IMR-90 (cell line): ENCODE measurements around the gene ARHGEF10L. TPM values are rescaled to one million over a fixed set of nuclear protein-coding genes. Genes with fewer than 3 reads are reported as not detected.

Experiments
- ATAC-seq: fragments of 200-7000 bp; cut with Tn5 transposase; 2 replicates; pipeline ENCODE4 v1.9.1; 2020; ENCODE audit warnings: low read depth, mild to moderate bottlenecking, moderate library complexity
- BruUV-seq: library from RNA; stranded (reverse); fragments of 400-500 nt; replicated peaks from 2 replicates; lab custom pipeline; 2021; lab: Mats Ljungman, UMichigan
- CTCF ChIA-PET: fragments of 300-600 bp; formaldehyde crosslinking; extraction: SDS; loops from one replicate; lab custom pipeline; 2021; ENCODE audit warnings: antibody characterized with exemption; lab: Yijun Ruan, JAX
- POLR2A ChIA-PET: fragments of 300-600 bp; sonication (Branson Sonifier 250); formaldehyde crosslinking; loops from one replicate; lab custom pipeline; 2022; ENCODE audit warnings: antibody characterized with exemption; ENCODE audit not compliant: unreplicated experiment; lab: Charles Lee
- DNase-seq: peaks from one replicate; pipeline ENCODE4 v3.0.0; 2013
- H2AFZ ChIP-seq: replicated peaks from 2 replicates; pipeline ENCODE3; 2013; ENCODE audit warnings: low read length, mild to moderate bottlenecking; ENCODE audit not compliant: poor library complexity
- H2AK5ac ChIP-seq: 2 replicates; pipeline ENCODE4 v1.6.1; 2013; ENCODE audit warnings: low read depth, low read length, inconsistent platforms
- H2AK9ac ChIP-seq: replicated peaks from 2 replicates; pipeline ENCODE3; 2013; ENCODE audit warnings: mild to moderate bottlenecking, low read depth, low read length, moderate library complexity; ENCODE audit not compliant: poor library complexity
- H2BK120ac ChIP-seq: 2 replicates; pipeline ENCODE4 v1.6.1; 2013; ENCODE audit warnings: low read depth, low read length, inconsistent platforms
- H2BK15ac ChIP-seq: 3 replicates; pipeline ENCODE4 v1.6.1; 2013; ENCODE audit warnings: low read depth, low read length, inconsistent platforms
- H2BK20ac ChIP-seq: 2 replicates; pipeline ENCODE4 v1.6.1; 2013; ENCODE audit warnings: low read depth, mild to moderate bottlenecking, inconsistent platforms, low read length, moderate library complexity
- H2BK5ac ChIP-seq: 2 replicates; pipeline ENCODE4 v1.6.1; 2013; ENCODE audit warnings: mild to moderate bottlenecking, low read depth, low read length, inconsistent platforms; ENCODE audit not compliant: poor library complexity, severe bottlenecking
- H3K14ac ChIP-seq: replicated peaks from 2 replicates; pipeline ENCODE4 v1.6.1; 2013; ENCODE audit warnings: low read depth, low read length, inconsistent platforms
- H3K18ac ChIP-seq: 2 replicates; pipeline ENCODE4 v1.6.1; 2013; ENCODE audit warnings: low read depth, low read length, control low read depth
- H3K23ac ChIP-seq: 2 replicates; pipeline ENCODE4 v1.6.1; 2013; ENCODE audit warnings: low read depth, low read length, inconsistent platforms
- H3K27ac ChIP-seq: 2 replicates; pipeline ENCODE4 v1.5.1; 2013; ENCODE audit warnings: mild to moderate bottlenecking, control low read depth, low read length; ENCODE audit not compliant: insufficient read depth
- H3K27me3 ChIP-seq: 2 replicates; pipeline ENCODE4 v1.6.1; 2013; ENCODE audit warnings: low read length; ENCODE audit not compliant: control insufficient read depth, insufficient read depth
- H3K36me3 ChIP-seq: 2 replicates; pipeline ENCODE4 v1.6.1; 2013; ENCODE audit warnings: low read length, mixed read lengths; ENCODE audit not compliant: control insufficient read depth, insufficient read depth
- H3K4ac ChIP-seq: 2 replicates; pipeline ENCODE4 v1.6.1; 2013; ENCODE audit warnings: low read depth, low read length, inconsistent platforms
- H3K4me1 ChIP-seq: 2 replicates; pipeline ENCODE4 v1.6.1; 2013; ENCODE audit warnings: low read length, mixed read lengths; ENCODE audit not compliant: control insufficient read depth, insufficient read depth
- H3K4me2 ChIP-seq: 2 replicates; pipeline ENCODE4 v1.6.1; 2013; ENCODE audit warnings: low read depth, mild to moderate bottlenecking, control low read depth, low read length, moderate library complexity
- H3K4me3 ChIP-seq: 2 replicates; pipeline ENCODE4 v1.5.1; 2013; ENCODE audit warnings: low read depth, mild to moderate bottlenecking, control low read depth, low read length, moderate library complexity; ENCODE audit not compliant: insufficient read depth
- H3K56ac ChIP-seq: 2 replicates; pipeline ENCODE4 v1.6.1; 2013; ENCODE audit warnings: low read length, inconsistent platforms; ENCODE audit not compliant: insufficient read depth; ENCODE audit errors: extremely low read depth
- H3K79me1 ChIP-seq, 2 experiments: 2 replicates each; pipeline ENCODE4 v1.6.1; 2013; ENCODE audit warnings: low read length in 2 of 2, inconsistent platforms in 1 of 2, low read depth in 1 of 2
- H3K9ac ChIP-seq: 2 replicates; pipeline ENCODE4 v1.6.1; 2013; ENCODE audit warnings: low read depth, low read length, control low read depth
- H3K9me1 ChIP-seq: 2 replicates; pipeline ENCODE4 v1.6.1; 2013; ENCODE audit warnings: low read length, inconsistent platforms; ENCODE audit not compliant: insufficient read depth
- H3K9me3 ChIP-seq: 2 replicates; pipeline ENCODE4 v1.6.1; 2013; ENCODE audit warnings: low read length; ENCODE audit not compliant: control insufficient read depth, insufficient read depth
- H4K20me1 ChIP-seq: 2 replicates; pipeline ENCODE4 v1.6.1; 2013; ENCODE audit warnings: low read length, inconsistent platforms; ENCODE audit not compliant: insufficient read depth
- H4K5ac ChIP-seq: 2 replicates; pipeline ENCODE4 v1.6.1; 2013; ENCODE audit warnings: mild to moderate bottlenecking, low read depth, low read length, control low read depth
- H4K8ac ChIP-seq, 2 experiments: 2 replicates each; pipeline ENCODE4 v1.6.1; 2013; ENCODE audit warnings: low read depth in 2 of 2, low read length in 2 of 2, control low read depth in 1 of 2, inconsistent platforms in 1 of 2
- H4K91ac ChIP-seq: 2 replicates; pipeline ENCODE4 v1.6.1; 2013; ENCODE audit warnings: low read depth, low read length, inconsistent platforms; ENCODE audit not compliant: insufficient read depth
- FOS ChIP-seq: fragments of 150-350 bp; IDR thresholded peaks from 2 replicates; pipeline ENCODE4 v1.6.1; 2016; ENCODE audit warnings: low read depth, low read length
- MAZ ChIP-seq: IDR thresholded peaks from 2 replicates; pipeline ENCODE4 v1.6.1; 2012; ENCODE audit warnings: low read depth, mild to moderate bottlenecking, low read length, improper control_type of control experiment, moderate library complexity, borderline replicate concordance
- MXI1 ChIP-seq: IDR thresholded peaks from 2 replicates; pipeline ENCODE4 v1.6.1; 2012; ENCODE audit warnings: low read depth, mild to moderate bottlenecking, low read length, moderate library complexity, borderline replicate concordance
- POLR2A ChIP-seq: IDR thresholded peaks from 2 replicates; pipeline ENCODE4 v1.6.1; 2012; ENCODE audit warnings: mild to moderate bottlenecking, low read depth, low read length
- RFX5 ChIP-seq: IDR thresholded peaks from 2 replicates; pipeline ENCODE4 v1.8.0; 2012; ENCODE audit warnings: low read depth, mild to moderate bottlenecking, low read length, moderate library complexity
- WGBS, 2 experiments: methylation state at CpG; one replicate each; pipeline versions ENCODE4 v1.1.5 to v1.1.7; 2013; ENCODE audit warnings: missing lambda C conversion rate in 2 of 2; ENCODE audit not compliant: insufficient read length in 1 of 2; ENCODE audit errors: extremely low coverage in 2 of 2; 5-methylcytosine and 5-hydroxymethylcytosine counted together
- dilution Hi-C: fragments of 300-500 bp; cut with HindIII; formaldehyde crosslinking; loops from one replicate; pipeline ENCODE4 v1.14.3; 2018; ENCODE audit warnings: low sequenced_read_pairs; ENCODE audit not compliant: unreplicated experiment
- in situ Hi-C: fragments of 300-500 bp; cut with MboI; formaldehyde crosslinking; loops from 3 replicates; pipeline ENCODE4 v1.14.3; 2019; ENCODE audit warnings: low sequenced_read_pairs, inconsistent platforms, mixed read lengths
- intact Hi-C: fragments of 100-400 bp; cut with micrococcal nuclease; formaldehyde crosslinking; loops from 2 replicates; pipeline ENCODE4 v1.10.0; 2022
- polyA plus RNA-seq, 3 experiments: library from polyadenylated mRNA; depleted of rRNA; stranded (reverse); fragments of >200 nt; gene quantifications; 2 replicates each; pipeline ENCODE4 v1.2.3, GENCODE V29; 2012; ENCODE audit warnings: low replicate concordance in 1 of 3
- total RNA-seq: library from RNA; depleted of rRNA; stranded (reverse); fragments of >200 nt; gene quantifications from 2 replicates; pipeline ENCODE4 v1.2.3, GENCODE V29; 2012
- TF ChIP-seq, protein P1 (sequence below): fragments of 150-350 bp; IDR thresholded peaks from 2 replicates; pipeline ENCODE4 v1.6.1; 2017; ENCODE audit warnings: mild to moderate bottlenecking, antibody characterized with exemption, low read length, low read depth

Gene ARHGEF10L
- total and polyA plus RNA-seq, 2 of the 4 experiments (the other 2 are of a cell fraction), result 4.8 to 12.4 TPM

DNA sequence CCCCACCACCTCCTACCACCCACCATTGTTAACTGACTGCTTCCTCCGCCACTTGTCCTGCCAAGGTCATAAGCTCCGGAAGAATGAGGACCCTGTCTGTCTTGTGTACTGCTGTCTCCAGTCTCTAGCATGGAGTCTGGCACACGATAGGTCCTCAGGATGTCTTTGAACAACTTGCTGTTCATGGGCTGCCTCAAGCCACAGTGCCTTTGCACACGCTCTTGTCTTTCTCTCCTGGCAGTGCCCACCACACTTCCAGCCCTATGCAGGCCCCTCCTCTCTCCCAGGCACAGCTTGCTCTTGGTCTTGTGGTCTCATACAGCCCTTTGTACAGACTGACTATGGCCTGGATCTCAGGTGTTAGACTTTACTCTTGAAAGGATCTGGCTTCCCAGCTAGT is 97.6 kb downstream of the ARHGEF10L start:
- intact Hi-C loops (no loop called here), in situ Hi-C loops (no loop called here), dilution Hi-C loops (no loop called here)
- Histone ChIP-seq H3K79me1 (peaks cover 0 to 5% of the 10 kb centered on the region in 2 experiments; a peak in 1 of 4 replicates), H3K56ac (no peak overlapping the region), H3K9ac (no peak overlapping the region), H2AK9ac (peak overlapping the region; percentile 16), H3K4me2 (no peak overlapping the region), H3K9me1 (peaks cover 14% of the 10 kb centered on the region), H4K5ac (no peak overlapping the region), H3K27ac (no peak overlapping the region), H3K4me1 (peaks cover 10% of the 10 kb centered on the region), H4K91ac (peak overlapping the region; percentile 41; the same call in 1 of the 2 replicates), H2BK5ac (no peak overlapping the region), H4K8ac (peak overlapping the region; percentile 26 to 65; a peak in 1 of 4 replicates), H2BK120ac (no peak overlapping the region; the same call in 1 of the 2 replicates), H3K36me3 (peaks cover 49% of the 10 kb centered on the region), H2BK20ac (peak overlapping the region; percentile 36; the same call in 1 of the 2 replicates), H3K4ac (peak overlapping the region; percentile 58), H3K9me3 (no peaks in the 10 kb centered on the region), H2AK5ac (peak overlapping the region; percentile 57; the same call in 1 of the 2 replicates), H3K27me3 (no peaks in the 10 kb centered on the region), H3K18ac (no peak overlapping the region), H3K23ac (no peak overlapping the region), H2AFZ (no peak overlapping the region), H3K4me3 (no peak overlapping the region), H4K20me1 (no peaks in the 10 kb centered on the region; the same call in 1 of the 2 replicates), H2BK15ac (no peak overlapping the region), H3K14ac (no peak overlapping the region; the same call in 1 of the 2 replicates)
- no TSS peak for BruUV-seq
- WGBS, 2 experiments, result 100% methylated on average over 2 of the region's 4 CpGs; no CpG with 5 or more reads in 1 of the 2 experiments
- ChIA-PET POLR2A (no interaction called here), CTCF (no interaction called here)
- TF ChIP-seq, protein P1, sequence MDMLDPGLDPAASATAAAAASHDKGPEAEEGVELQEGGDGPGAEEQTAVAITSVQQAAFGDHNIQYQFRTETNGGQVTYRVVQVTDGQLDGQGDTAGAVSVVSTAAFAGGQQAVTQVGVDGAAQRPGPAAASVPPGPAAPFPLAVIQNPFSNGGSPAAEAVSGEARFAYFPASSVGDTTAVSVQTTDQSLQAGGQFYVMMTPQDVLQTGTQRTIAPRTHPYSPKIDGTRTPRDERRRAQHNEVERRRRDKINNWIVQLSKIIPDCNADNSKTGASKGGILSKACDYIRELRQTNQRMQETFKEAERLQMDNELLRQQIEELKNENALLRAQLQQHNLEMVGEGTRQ, result no peak
- TF ChIP-seq MXI1, result no peak
- no peak for TF ChIP-seq MAZ
- TF ChIP-seq FOS, result no peak
- no peak for TF ChIP-seq POLR2A
- TF ChIP-seq RFX5, result no peak
- ATAC-seq (no peak), DNase-seq (no peak)
